ENCODE measurements around the gene GSG1.

DNA sequence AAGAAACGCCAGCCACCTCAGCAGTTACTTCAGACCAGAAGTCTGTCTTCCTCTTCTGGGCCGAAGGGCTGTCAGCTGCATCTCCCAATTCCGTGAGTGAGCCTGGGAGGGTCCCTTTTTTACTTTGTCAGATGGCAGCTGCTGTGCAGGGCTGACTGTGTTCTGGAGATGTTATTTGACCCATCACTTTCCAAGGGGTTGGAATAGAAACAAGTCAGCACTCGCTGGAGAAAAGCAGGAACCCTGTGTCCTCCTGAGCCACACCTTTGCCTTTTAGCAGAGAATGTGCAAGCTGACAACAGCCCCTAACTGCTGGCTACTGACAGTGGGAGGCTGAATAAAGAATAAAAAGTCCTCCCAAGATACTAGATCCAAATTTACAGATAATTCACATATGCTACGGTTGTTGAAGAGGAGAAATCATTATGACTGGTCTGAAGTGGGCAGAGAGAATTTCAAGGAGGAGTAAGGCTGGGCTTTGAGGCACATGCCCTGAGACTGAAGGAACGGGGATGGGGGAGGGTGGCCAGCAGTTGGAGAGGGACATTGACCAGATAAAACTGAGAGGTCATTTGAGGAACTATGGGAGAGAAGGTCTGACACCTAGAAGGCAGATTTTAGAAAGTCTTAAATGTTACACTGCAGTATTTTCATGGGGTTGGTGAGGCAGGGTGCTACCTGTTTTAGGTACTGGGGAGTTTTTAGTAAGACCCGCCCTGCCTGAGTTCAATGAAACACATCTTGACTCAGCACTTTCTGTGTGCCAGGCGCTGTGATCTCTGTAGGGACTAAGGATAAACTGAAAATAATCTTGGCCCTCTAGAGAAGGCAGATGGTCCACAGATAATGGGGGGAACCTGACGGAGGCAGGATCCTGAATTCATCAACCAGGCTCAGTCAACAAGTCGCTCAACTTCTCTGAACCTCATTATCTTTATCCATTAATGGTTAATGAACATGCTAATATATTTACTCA lies 31.9 kb downstream of the GSG1 start:
- no peak for TF ChIP-seq YY1 (IDR thresholded peaks at IDR 0.05; ENCODE audit: extremely low read depth, insufficient replicate concordance, low read depth, low read length)
- TF ChIP-seq, protein P1, sequence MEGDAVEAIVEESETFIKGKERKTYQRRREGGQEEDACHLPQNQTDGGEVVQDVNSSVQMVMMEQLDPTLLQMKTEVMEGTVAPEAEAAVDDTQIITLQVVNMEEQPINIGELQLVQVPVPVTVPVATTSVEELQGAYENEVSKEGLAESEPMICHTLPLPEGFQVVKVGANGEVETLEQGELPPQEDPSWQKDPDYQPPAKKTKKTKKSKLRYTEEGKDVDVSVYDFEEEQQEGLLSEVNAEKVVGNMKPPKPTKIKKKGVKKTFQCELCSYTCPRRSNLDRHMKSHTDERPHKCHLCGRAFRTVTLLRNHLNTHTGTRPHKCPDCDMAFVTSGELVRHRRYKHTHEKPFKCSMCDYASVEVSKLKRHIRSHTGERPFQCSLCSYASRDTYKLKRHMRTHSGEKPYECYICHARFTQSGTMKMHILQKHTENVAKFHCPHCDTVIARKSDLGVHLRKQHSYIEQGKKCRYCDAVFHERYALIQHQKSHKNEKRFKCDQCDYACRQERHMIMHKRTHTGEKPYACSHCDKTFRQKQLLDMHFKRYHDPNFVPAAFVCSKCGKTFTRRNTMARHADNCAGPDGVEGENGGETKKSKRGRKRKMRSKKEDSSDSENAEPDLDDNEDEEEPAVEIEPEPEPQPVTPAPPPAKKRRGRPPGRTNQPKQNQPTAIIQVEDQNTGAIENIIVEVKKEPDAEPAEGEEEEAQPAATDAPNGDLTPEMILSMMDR (IDR thresholded peaks at IDR 0.05 in 2 of 3, conservative IDR thresholded peaks at IDR 0.05 in 1 of 3; ENCODE audit: borderline replicate concordance in 1 of 3, insufficient read depth in 1 of 3, low read depth in 2 of 3, low read length in 2 of 3) = no peak
- no peak for TF ChIP-seq POLR2A (IDR thresholded peaks at IDR 0.05; ENCODE audit: borderline replicate concordance, extremely low read depth, insufficient read depth, insufficient read length)
